GM19238 (cell line): ENCODE data around the gene ZMAT3.
"Not testable (repeated sequence)": the region's sequence is repeated elsewhere in the genome, so short reads cannot be mapped to it uniquely, and the experiment has no call there.

Experiments used
- DNase-seq: peaks from one replicate; pipeline ENCODE4 v3.0.0; 2011; ENCODE audit warnings: low spot score; ENCODE audit not compliant: insufficient read length

The ZMAT3 gene

GRCh38 chr3:179069762-179070390 lies 1.7 kb downstream of the ZMAT3 start:
- DNase-seq, result no peak

DNA sequence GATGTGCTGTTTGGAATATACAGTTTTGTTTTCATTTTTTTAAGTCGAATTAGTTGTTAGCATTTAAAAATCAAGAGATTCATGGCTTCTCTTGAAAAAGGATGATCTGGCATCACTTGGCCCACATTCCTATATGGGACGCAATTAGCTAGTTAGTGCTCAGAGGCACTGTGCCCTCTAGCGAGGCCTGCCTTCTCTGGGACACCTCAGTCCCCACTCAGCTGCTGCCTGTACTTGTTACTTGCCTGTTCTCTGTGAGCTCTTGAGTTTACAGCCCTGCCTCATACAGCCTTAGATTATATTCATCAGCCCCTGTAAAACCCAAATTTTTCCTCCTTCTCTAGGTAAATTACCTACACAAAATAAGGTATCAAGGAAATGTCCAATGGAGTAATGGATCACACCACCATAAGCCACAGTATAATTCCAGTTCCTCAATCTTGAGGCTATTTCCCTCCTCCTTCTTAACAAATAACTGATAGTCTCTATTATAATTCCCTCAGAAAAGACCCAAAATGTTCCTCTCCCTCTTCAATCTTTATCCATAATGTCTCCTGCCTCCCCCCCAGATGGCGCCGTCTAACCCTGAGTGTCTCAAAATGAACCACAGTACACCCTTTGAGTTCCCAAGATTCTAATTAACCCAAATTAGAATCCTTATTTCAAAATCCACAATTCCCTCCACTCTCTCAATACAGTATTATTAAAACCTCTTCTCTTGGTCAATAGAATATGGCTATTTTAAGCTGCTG lies 2.7 kb downstream of the ZMAT3 start:
- no peak for DNase-seq

GRCh38 chr3:179067839-179068238 lies 3.8 kb downstream of the ZMAT3 start:
- DNase-seq, result no peak

DNA sequence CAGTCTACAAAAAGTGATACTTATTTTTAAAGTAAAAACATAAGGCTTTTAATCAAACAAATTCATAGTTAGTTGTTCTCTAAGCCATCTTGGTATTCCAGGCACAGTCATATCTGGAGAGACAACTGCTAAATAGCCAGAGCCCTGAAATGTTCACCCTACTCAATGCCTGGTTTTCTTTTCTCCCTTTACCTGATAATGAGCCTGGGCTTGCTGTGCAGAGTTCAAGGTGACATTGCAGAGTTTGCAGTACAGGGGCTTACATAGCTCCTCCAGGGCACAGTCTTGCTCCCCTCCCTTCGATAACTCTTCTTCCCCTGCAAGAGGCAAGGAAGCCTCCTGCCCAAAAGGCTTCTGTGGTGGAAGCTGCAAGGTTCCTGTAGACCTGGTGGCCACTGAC lies 4.3 kb downstream of the ZMAT3 start:
- no peak for DNase-seq

- DNase-seq, result no peak
Measured at GRCh38 chr3:179063945-179064560, 7.6 kb downstream of the ZMAT3 start.

- no peak for DNase-seq
Measured at GRCh38 chr3:179056326-179056725, 15.3 kb downstream of the ZMAT3 start.

GRCh38 chr3:179054565-179054964 lies 17.0 kb downstream of the ZMAT3 start:
- not testable (repeated sequence) for DNase-seq

- DNase-seq, result no peak
Measured at GRCh38 chr3:179046497-179047353, 24.9 kb downstream of the ZMAT3 start.

DNA sequence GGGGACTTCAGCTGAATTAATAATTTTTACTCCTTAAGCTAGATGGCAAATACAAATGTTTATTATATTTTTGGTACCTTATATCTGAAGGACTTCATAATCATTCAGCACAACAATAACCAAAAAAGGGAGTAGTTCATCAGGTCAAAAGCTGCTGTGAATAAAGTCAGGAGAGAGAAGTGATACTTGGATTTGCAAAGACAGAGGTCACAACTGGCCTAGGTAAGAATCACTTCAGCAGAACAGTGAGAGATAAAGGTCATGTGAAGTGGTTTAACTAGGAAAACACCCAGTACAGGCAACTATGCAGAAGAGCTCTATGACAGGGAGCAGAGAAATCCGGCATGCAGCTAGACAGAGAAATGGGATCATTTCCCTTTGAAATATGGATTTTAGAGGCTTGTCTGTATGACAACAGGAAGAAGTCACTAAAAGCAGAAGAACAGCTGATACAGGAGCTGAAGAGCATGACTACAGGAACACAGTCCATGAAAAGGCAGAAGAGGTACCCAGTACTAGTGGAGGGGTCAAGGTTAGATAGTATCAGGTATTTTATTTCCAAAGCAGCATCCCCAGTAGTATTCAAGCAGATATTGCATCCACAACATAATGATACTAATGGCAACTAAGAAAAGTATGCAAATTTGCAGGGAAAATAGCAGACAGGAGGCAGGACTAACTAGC lies 25.7 kb downstream of the ZMAT3 start:
- DNase-seq, result no peak

- not testable (repeated sequence) for DNase-seq
Measured at GRCh38 chr3:179038899-179039251, 32.7 kb downstream of the ZMAT3 start.

GRCh38 chr3:179038216-179038898 lies 33.3 kb downstream of the ZMAT3 start:
- no peak for DNase-seq

DNA sequence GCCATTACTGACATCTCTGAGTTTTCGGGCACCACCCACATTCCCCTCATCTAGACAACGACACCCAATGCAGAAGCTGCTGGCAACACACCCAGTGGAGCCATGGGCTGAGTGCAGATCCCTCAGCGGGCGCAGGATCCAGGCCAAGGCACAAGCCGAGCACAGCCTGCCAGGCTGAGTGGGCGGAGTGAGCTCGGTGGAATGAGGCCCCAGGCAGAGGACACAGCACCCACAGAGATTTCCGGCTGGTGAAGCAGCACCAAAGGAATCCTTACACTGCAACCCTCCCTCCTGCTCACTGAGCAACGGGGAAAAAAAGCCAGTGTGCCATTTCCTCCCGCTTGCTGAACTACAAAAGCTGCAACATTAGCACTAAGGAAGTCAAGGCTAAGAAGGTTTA lies 34.3 kb downstream of the ZMAT3 start:
- DNase-seq, result no peak

DNA sequence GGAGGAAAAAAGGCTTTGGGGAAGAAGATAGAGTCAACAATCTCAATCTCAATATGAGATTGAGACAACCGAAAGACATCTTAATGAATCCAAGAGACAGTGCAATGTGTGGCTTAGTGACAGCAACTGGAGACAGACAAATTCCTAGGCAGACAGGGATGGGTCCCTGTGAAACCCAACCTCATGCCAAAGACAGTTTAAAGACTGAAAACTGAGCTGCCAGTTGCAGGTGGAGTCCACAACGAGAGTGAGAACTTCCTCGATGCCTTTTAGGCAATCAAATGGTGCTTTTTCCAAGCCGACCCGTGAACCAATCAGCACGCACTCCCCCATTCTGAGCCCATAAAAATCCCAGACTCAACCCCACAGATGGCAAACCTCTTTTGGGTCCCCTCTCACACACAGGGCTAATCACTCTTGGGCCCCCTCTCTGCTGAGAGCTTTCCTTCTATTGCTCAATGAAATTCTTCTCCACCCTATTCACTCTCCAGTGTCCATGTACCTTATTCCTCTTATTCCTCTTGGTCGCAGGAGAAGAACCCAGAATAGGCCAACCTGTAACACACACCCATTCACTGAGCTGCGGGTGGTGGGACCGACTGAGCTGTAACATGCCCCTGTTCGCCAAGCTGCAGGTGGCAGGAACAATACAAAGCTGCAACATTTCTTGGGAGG lies 34.8 kb downstream of the ZMAT3 start:
- DNase-seq, result no peak

DNA sequence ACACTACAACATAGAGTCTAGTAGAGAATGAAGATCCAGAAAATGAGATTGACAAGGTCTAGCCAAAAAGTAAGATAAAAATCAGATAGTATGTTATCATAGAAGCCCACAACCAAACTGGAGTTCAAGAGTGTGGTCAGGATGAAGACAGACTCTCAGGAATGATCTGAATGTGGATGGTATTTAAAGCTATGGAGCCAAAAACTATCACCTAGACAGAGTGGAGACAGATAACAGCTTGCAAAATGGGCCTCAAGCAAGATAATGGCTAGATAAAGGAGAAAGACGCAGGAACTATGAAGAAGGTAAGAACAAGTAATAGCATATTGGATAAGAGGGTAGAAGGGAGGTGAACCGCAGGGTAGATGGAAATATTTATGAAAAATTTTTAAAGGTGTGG lies 35.4 kb downstream of the ZMAT3 start:
- DNase-seq, result no peak

DNA sequence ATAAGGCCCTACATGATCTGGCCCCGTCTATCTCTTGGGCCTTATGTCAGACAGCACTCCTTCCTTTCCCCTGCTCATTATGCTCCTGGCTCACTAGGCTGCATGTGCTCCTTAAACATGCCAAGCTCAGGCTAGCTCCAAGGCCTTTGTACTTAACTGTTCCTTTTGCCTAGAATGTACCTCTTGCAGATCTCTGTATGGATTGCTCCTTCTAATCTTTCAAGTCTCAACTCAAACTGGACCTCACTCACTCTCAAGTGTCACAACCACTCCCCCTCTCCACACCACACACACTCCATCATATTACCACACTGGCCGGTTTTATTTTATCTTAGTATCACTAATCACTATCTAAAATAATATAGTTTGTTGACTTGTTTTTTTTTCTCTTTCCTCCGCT lies 36.4 kb downstream of the ZMAT3 start:
- no peak for DNase-seq

DNA sequence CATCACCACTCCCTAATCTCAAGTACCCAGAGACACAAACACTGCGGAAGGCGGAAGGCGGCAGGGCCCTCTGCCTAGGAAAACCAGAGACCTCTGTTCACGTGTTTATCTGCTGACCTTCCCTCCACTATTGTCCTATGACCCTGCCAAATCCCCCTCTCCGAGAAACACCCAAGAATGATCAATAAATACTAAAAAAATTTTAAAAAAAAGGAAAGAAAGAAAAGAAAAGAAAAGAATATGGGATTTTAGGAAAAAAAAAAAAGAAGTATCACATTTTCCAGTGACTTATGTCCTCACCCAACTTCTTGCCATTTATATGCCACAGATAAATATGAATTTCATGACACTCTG lies 38.3 kb downstream of the ZMAT3 start:
- not testable (repeated sequence) for DNase-seq

GRCh38 chr3:179032454-179033303 lies 38.9 kb downstream of the ZMAT3 start:
- not testable (repeated sequence) for DNase-seq

- DNase-seq, result no peak
Measured at GRCh38 chr3:179029096-179029495, 42.5 kb downstream of the ZMAT3 start.

- DNase-seq, result no peak
Measured at GRCh38 chr3:179028408-179028807, 43.2 kb downstream of the ZMAT3 start.
